ENCODE data around the gene HOXA4. TPM values are rescaled to one million over a fixed set of nuclear protein-coding genes. Genes with fewer than 3 reads are reported as not detected.

HOXA4 gene
- total RNA-seq, 1 donor from 2014 or later = 7.1 TPM

- peaks cover 35% of the 10 kb centered on the region for H3K27me3 ChIP-seq
- peak overlapping the region; percentile 96 for H3K27ac ChIP-seq
- no peaks in the 10 kb centered on the region for H3K36me3 ChIP-seq
- peak overlapping the region; percentile 70 for H3K4me3 ChIP-seq
- H3K4me1 ChIP-seq = peaks cover 12% of the 10 kb centered on the region
- no peak for TF ChIP-seq CTCF (IDR thresholded peaks at IDR 0.05)
- DNase-seq = no peak
- H3K9me3 ChIP-seq = no peaks in the 10 kb centered on the region
- ATAC-seq = no peak
- intact Hi-C loops (cut with DNase I) = loop anchor here (5.0 kb wide), 1 partner anchor 44 kb away; the partner anchor contains the start of gene HOXA1
These were observed 10.8 kb upstream of the HOXA4 start for GRCh38 chr7:27141137-27141922.

- no peak for TF ChIP-seq CTCF (IDR thresholded peaks at IDR 0.05)
- ATAC-seq (no peak), DNase-seq (no peak)
- intact Hi-C loops (cut with DNase I) = loop anchor here (5.0 kb wide), 1 partner anchor 43 kb away; the partner anchor contains the start of gene HOXA1
- H3K4me3 ChIP-seq = peak overlapping the region; percentile 70
- no peaks in the 10 kb centered on the region for H3K9me3 ChIP-seq
- no peaks in the 10 kb centered on the region for H3K36me3 ChIP-seq
- peak overlapping the region; percentile 96 for H3K27ac ChIP-seq
- peaks cover 27% of the 10 kb centered on the region for H3K27me3 ChIP-seq
- peaks cover 22% of the 10 kb centered on the region for H3K4me1 ChIP-seq
These were observed 9.7 kb upstream of the HOXA4 start for GRCh38 chr7:27140126-27140857.

GRCh38 chr7:27139334-27140125 is 9.0 kb upstream of the HOXA4 start:
- H3K36me3 ChIP-seq = no peaks in the 10 kb centered on the region
- ATAC-seq (no peak), DNase-seq (peak; percentile 61)
- intact Hi-C loops (cut with DNase I) = loop anchor here (5.0 kb wide), 1 partner anchor 42 kb away; the partner anchor contains the start of gene HOXA1
- H3K27me3 ChIP-seq = peaks cover 24% of the 10 kb centered on the region
- H3K4me1 ChIP-seq = peaks cover 30% of the 10 kb centered on the region
- peak overlapping the region; percentile 96 for H3K27ac ChIP-seq
- no peaks in the 10 kb centered on the region for H3K9me3 ChIP-seq
- TF ChIP-seq CTCF (IDR thresholded peaks at IDR 0.05) = no peak
- peak overlapping the region; percentile 70 for H3K4me3 ChIP-seq

GRCh38 chr7:27138985-27139333 is 8.4 kb upstream of the HOXA4 start:
- H3K36me3 ChIP-seq = no peaks in the 10 kb centered on the region
- intact Hi-C loops (cut with DNase I) = no loop called here
- peak overlapping the region; percentile 96 for H3K27ac ChIP-seq
- ATAC-seq = no peak
- H3K9me3 ChIP-seq = no peaks in the 10 kb centered on the region
- peak overlapping the region; percentile 70 for H3K4me3 ChIP-seq
- peaks cover 19% of the 10 kb centered on the region for H3K27me3 ChIP-seq
- no peak for TF ChIP-seq CTCF (IDR thresholded peaks at IDR 0.05)
- peaks cover 33% of the 10 kb centered on the region for H3K4me1 ChIP-seq
- DNase-seq = no peak

GRCh38 chr7:27138472-27138871 is 7.9 kb upstream of the HOXA4 start:
- Histone ChIP-seq H3K9me3 (no peaks in the 10 kb centered on the region), H3K4me3 (peak overlapping the region; percentile 70), H3K4me1 (peaks cover 38% of the 10 kb centered on the region), H3K27ac (peak overlapping the region; percentile 96), H3K36me3 (no peaks in the 10 kb centered on the region), H3K27me3 (peaks cover 14% of the 10 kb centered on the region)
- ATAC-seq (no peak), DNase-seq (no peak)
- intact Hi-C loops (cut with DNase I) = no loop called here
- TF ChIP-seq CTCF (IDR thresholded peaks at IDR 0.05) = no peak

Data from upper lobe of right lung (tissue), 1 donor.